Activated CD8-positive, alpha-beta memory T cell treated with anti-CD3 and anti-CD28 coated beads for 36 hours (primary cell): ENCODE measurements around the gene EPHA4. TPM values are rescaled to one million over a fixed set of nuclear protein-coding genes. Genes with fewer than 3 reads are reported as not detected.

ENCODE experiments used
- CTCF ChIA-PET: fragments of 350-600 bp; sonication (Branson Sonifier 250); formaldehyde crosslinking; loops from one replicate; lab custom pipeline; 2021; ENCODE audit warnings: antibody characterized with exemption; lab: Charles Lee
- POLR2A ChIA-PET: fragments of 350-600 bp; sonication (Branson Sonifier 250); formaldehyde crosslinking; loops from one replicate; lab custom pipeline; 2021; ENCODE audit warnings: antibody characterized with exemption; lab: Charles Lee
- total RNA-seq, 2 experiments: library from RNA; stranded (reverse); gene quantifications; one replicate each; pipeline ENCODE4 v1.2.3, GENCODE V29; 2021

The EPHA4 gene
- total RNA-seq, 2 experiments from 2014 or later: 2.0 to 2.3 TPM

DNA sequence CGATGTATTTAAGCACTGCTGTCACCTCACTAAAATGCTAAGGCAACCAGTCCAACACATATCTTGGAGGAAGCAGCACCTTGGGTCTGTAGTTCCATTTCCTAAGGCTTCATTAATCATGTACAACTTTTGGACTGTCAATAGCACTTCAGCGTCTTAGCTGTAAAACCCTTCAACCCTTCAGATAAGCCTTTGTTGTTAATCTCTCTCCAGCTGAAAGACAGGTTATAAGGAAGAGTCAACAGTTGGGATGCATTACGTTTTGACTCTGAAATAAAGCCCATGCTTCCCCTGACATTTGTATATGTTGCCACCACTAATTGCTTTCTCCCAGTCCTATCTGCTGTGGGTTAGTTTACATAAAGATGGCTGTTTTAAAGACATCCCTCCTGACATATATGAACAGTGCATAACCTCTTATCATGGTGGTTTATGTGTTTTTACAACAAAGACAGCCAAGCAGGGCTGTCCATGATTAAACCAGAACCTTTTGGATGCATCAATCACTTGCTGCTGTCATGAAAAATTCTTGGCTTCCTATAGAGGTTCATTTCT, 81.5 kb downstream of the EPHA4 start:
- CTCF ChIA-PET: no interaction called here
- POLR2A ChIA-PET: no interaction called here

- ChIA-PET CTCF (no interaction called here), POLR2A (no interaction called here)
Observed at GRCh38 chr2:221488136-221488807, 83.8 kb downstream of the EPHA4 start.

- ChIA-PET POLR2A (no interaction called here), CTCF (no interaction called here)
Observed at GRCh38 chr2:221486106-221486505, 86.0 kb downstream of the EPHA4 start.

GRCh38 chr2:221485503-221485870, 86.6 kb downstream of the EPHA4 start:
- CTCF ChIA-PET: no interaction called here
- POLR2A ChIA-PET: no interaction called here

- ChIA-PET CTCF (no interaction called here), POLR2A (no interaction called here)
Observed at GRCh38 chr2:221484761-221485502, 87.2 kb downstream of the EPHA4 start.

GRCh38 chr2:221482666-221483455, 89.2 kb downstream of the EPHA4 start:
- CTCF ChIA-PET: no interaction called here
- POLR2A ChIA-PET: no interaction called here

DNA sequence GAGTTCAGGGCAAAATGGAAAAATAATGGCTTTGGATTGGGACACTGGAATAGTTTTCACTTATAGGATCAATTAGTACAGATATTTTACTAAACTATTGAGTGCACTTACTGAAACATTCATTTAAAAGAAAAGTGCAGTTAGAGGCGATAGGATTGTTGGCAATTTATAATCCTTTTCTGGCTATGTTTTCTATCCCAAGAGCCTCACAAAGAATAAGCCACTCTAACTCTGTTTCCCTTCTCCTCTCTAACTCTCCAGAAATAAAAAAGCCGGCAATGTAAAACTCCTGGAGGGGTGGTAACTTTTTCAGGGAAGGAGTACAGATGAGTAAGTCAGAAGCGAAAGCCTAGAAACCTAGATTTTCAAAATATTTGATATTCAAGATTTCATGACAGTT, 91.3 kb downstream of the EPHA4 start:
- ChIA-PET POLR2A (no interaction called here), CTCF (no interaction called here)

DNA sequence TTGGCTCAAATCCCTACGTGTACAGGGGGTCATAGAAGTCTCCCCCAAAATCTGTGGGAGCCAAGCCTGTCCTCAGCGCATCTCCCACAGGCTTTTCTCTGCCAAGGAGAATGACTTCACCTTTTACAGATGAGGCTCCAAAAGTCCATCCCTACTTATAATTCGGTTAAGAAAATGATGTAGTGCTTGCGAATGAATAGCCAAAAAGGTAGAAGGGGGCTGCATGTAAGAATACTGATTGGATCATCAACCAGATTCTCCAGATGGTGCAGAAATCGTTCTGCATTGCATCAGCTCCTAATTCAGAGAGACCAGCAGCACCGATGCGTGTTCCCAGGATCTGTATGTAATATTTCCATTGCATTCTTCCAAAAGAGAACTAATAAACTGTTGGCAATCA, 91.9 kb downstream of the EPHA4 start:
- ChIA-PET POLR2A (no interaction called here), CTCF (no interaction called here)

- CTCF ChIA-PET: no interaction called here
- POLR2A ChIA-PET: no interaction called here
Observed at GRCh38 chr2:221478485-221478863, 93.6 kb downstream of the EPHA4 start.

GRCh38 chr2:221477714-221478484, 94.2 kb downstream of the EPHA4 start:
- ChIA-PET CTCF (no interaction called here), POLR2A (no interaction called here)

- CTCF ChIA-PET: no interaction called here
Observed at GRCh38 chr2:221476195-221476594, 95.9 kb downstream of the EPHA4 start.

DNA sequence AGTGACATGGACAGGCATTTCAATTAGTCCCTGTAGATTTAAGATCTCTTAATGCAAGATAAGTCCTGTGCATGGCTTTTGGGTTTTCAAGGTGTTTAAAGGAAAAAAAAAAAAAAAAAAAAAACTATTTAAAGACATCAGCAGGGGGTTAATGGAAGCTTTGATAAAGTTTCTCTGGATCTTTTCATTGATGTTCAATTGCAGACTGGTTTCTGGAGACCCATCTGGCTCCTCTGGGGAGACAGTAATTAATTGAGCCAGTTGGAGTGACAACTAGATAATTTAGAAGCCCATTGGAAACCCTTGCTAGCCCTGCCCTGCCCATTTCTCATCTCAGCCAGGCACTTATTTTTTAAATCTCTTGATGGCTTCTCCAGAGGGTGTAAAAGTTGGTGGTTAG, 98.7 kb downstream of the EPHA4 start:
- ChIA-PET CTCF (interaction anchor here (0.6 kb wide), 1 partner anchor 557 kb away, joined by 3 read pairs; no protein-coding TSS in a partner anchor), POLR2A (no interaction called here)

More at GRCh38 chr2:221476195-221476594, 95.9 kb downstream of the EPHA4 start:
- POLR2A ChIA-PET: no interaction called here

GRCh38 chr2:221468317-221468716, 103.8 kb downstream of the EPHA4 start:
- POLR2A ChIA-PET: no interaction called here
- CTCF ChIA-PET: no interaction called here

GRCh38 chr2:221467610-221468009, 104.5 kb downstream of the EPHA4 start:
- ChIA-PET POLR2A (no interaction called here), CTCF (no interaction called here)

GRCh38 chr2:221466744-221467143, 105.4 kb downstream of the EPHA4 start:
- ChIA-PET CTCF (no interaction called here), POLR2A (no interaction called here)

- POLR2A ChIA-PET: no interaction called here
- CTCF ChIA-PET: no interaction called here
Observed at GRCh38 chr2:221465776-221466175, 106.3 kb downstream of the EPHA4 start.

DNA sequence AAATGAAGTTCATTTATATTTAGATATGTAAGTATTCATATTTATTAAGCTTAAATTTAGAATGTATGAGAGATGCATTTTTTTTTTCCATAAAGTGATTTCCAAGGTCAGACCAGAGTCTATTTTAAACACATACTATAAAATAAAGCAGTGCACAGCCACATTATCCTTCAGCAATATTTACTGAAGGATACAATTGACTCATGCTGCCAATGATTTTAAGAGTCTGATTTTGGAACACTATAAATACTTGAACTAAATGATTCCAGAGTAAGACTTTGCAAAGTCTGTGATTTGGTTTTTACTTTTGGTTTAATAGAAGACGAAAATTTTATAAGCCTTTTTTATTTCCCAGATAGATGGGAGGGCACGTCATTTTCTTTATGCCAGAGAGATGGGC, 107.1 kb downstream of the EPHA4 start:
- CTCF ChIA-PET: no interaction called here
- POLR2A ChIA-PET: no interaction called here

GRCh38 chr2:221463241-221463896, 108.7 kb downstream of the EPHA4 start:
- POLR2A ChIA-PET: no interaction called here
- CTCF ChIA-PET: no interaction called here

DNA sequence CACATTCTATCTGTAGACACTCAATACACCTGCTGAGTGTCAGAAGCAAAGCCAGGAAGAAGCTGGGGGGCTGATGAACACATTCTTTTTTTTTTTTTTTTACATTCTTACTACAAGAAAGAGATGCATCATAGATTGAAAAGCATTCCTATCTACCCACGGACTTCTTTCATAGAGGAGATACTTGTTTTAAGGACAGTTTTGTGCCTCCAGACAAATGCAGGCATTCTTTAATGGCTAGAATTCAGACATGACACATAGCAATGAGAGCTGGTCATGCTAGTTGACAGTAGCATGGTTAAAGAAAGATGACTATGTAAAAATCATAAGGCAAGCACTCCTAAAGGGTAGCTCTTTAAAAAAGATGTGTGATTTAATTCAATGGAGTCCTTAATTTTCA, 110.2 kb downstream of the EPHA4 start:
- POLR2A ChIA-PET: no interaction called here
- CTCF ChIA-PET: interaction anchor here (0.7 kb wide), 1 partner anchor 310 kb away, joined by 3 read pairs; no protein-coding TSS in a partner anchor
